Neural progenitor cell (in vitro differentiated cells): ENCODE measurements around the gene ARG2. TPM values are rescaled to one million over a fixed set of nuclear protein-coding genes. Genes with fewer than 3 reads are reported as not detected.

Source experiments
- DNase-seq: peaks from one replicate; pipeline ENCODE4 v3.0.0-alpha.2; 2016; ENCODE audit warnings: low spot score
- H2AFZ ChIP-seq: fragments of 200-600 bp; sonication (generic); replicated peaks from 2 replicates; pipeline ENCODE4 v1.6.1; 2016; ENCODE audit warnings: antibody characterized with exemption
- H3F3A ChIP-seq: fragments of 200-600 bp; sonication (generic); 2 replicates; pipeline ENCODE4 v1.6.1; 2016; ENCODE audit warnings: antibody characterized with exemption, low read depth
- H3K27ac ChIP-seq: fragments of 200-600 bp; sonication (generic); 2 replicates; pipeline ENCODE4 v1.5.1; 2016; ENCODE audit warnings: mild to moderate bottlenecking
- H3K27me3 ChIP-seq: fragments of 200-600 bp; sonication (generic); 2 replicates; pipeline ENCODE4 v1.6.1; 2016; ENCODE audit warnings: mild to moderate bottlenecking, moderate library complexity
- H3K36me3 ChIP-seq: fragments of 200-600 bp; sonication (generic); 2 replicates; pipeline ENCODE4 v1.5.1; 2016
- H3K4me1 ChIP-seq: fragments of 200-600 bp; sonication (generic); 2 replicates; pipeline ENCODE4 v1.6.1; 2016; ENCODE audit warnings: mixed run types
- H3K4me2 ChIP-seq: fragments of 200-600 bp; sonication (generic); 2 replicates; pipeline ENCODE4 v1.6.1; 2016
- H3K4me3 ChIP-seq: fragments of 200-600 bp; sonication (generic); 2 replicates; pipeline ENCODE4 v1.5.1; 2016
- H3K79me2 ChIP-seq: fragments of 200-600 bp; sonication (generic); 2 replicates; pipeline ENCODE4 v1.6.1; 2016; ENCODE audit warnings: low read depth
- H3K9ac ChIP-seq: fragments of 200-600 bp; sonication (generic); 2 replicates; pipeline ENCODE4 v1.6.1; 2016
- H3K9me3 ChIP-seq: fragments of 200-600 bp; sonication (generic); 2 replicates; pipeline ENCODE4 v1.5.1; 2016; ENCODE audit warnings: low read depth
- H4K20me1 ChIP-seq: fragments of 200-600 bp; sonication (generic); 2 replicates; pipeline ENCODE4 v1.6.1; 2016; ENCODE audit warnings: low read depth
- H3K27ac Mint-ChIP-seq: 3 replicates; pipeline ENCODE4 v1.8.0; 2021; ENCODE audit warnings: mixed read lengths
- H3K27me3 Mint-ChIP-seq: 2 replicates; pipeline ENCODE4 v1.8.0; 2022; ENCODE audit warnings: low read depth, mild to moderate bottlenecking, inconsistent platforms, moderate library complexity, mixed read lengths; ENCODE audit not compliant: insufficient read depth
- H3K36me3 Mint-ChIP-seq: 3 replicates; pipeline ENCODE4 v1.8.0; 2021; ENCODE audit warnings: mixed read lengths
- H3K4me1 Mint-ChIP-seq: 3 replicates; pipeline ENCODE4 v1.8.0; 2021; ENCODE audit warnings: mixed read lengths
- H3K4me3 Mint-ChIP-seq: 3 replicates; pipeline ENCODE4 v1.8.0; 2021; ENCODE audit warnings: mild to moderate bottlenecking, moderate library complexity, mixed read lengths
- H3K9me3 Mint-ChIP-seq: 3 replicates; pipeline ENCODE4 v1.8.0; 2020; ENCODE audit warnings: mixed read lengths
- CTCF ChIP-seq: fragments of 200-600 bp; sonication (generic); IDR thresholded peaks from 2 replicates; pipeline ENCODE4 v1.5.1; 2017; ENCODE audit warnings: antibody characterized with exemption, mild to moderate bottlenecking
- EZH2 ChIP-seq: fragments of 200-600 bp; sonication (generic); IDR thresholded peaks from 2 replicates; pipeline ENCODE4 v1.6.1; 2017; ENCODE audit warnings: antibody characterized with exemption, mild to moderate bottlenecking, moderate library complexity
- EZH2phosphoT487 ChIP-seq: fragments of 200-600 bp; sonication (generic); IDR thresholded peaks from 2 replicates; pipeline ENCODE4 v1.6.1; 2017; ENCODE audit warnings: antibody characterized with exemption
- total RNA-seq: library from RNA; depleted of rRNA; stranded (reverse); fragments of >200 nt; gene quantifications from 2 replicates; pipeline ENCODE4 v1.2.3, GENCODE V29; 2015; ENCODE audit warnings: low replicate concordance

Gene ARG2
- total RNA-seq, 1 donor from 2014 or later, result 92.4 TPM

- peak overlapping the region; percentile 53 for H3K27ac Mint-ChIP-seq
- Histone ChIP-seq H3K79me2 (no peaks in the 10 kb centered on the region), H3F3A (no peaks in the 10 kb centered on the region), H2AFZ (no peak overlapping the region), H3K4me1 (no peaks in the 10 kb centered on the region), H3K4me3 (no peak overlapping the region), H3K27ac (no peak overlapping the region), H3K9me3 (no peaks in the 10 kb centered on the region), H3K9ac (no peak overlapping the region), H3K36me3 (no peaks in the 10 kb centered on the region), H3K4me2 (no peak overlapping the region), H3K27me3 (no peaks in the 10 kb centered on the region), H4K20me1 (no peaks in the 10 kb centered on the region)
- no peaks in the 10 kb centered on the region for H3K9me3 Mint-ChIP-seq
- peaks cover 2% of the 10 kb centered on the region for H3K27me3 Mint-ChIP-seq
- TF ChIP-seq CTCF, result no peak
- TF ChIP-seq EZH2, result no peak
- no peak for TF ChIP-seq EZH2phosphoT487
- no peaks in the 10 kb centered on the region for H3K36me3 Mint-ChIP-seq
- no peak for DNase-seq
- H3K4me3 Mint-ChIP-seq, result no peak overlapping the region
- no peaks in the 10 kb centered on the region for H3K4me1 Mint-ChIP-seq
Observed at GRCh38 chr14:67579040-67579439, 40.7 kb upstream of the ARG2 start.

DNA sequence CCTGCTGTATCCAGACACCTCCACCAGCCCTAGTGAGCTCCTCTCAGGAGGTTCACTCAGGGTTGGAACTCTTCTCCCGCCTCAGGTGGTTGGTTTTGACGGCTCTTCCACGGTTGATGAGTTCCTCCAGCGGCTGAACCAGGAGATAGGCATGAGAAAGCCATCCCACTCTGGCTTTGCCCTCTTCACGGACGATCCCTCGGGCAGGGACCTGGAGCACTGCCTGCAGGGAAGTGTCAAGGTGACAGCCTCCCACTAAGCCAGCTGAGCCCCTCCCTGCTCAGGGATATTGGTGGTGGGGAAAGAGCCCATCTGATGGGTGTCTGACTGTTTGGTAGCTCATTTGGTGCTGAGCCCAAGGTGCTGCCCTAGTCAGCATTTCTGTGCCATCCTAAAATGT, 40.1 kb upstream of the ARG2 start:
- no peak overlapping the region for H3K4me3 ChIP-seq
- no peaks in the 10 kb centered on the region for H3K27me3 ChIP-seq
- H3K27me3 Mint-ChIP-seq, result peaks cover 2% of the 10 kb centered on the region
- no peak for DNase-seq
- H3K36me3 ChIP-seq, result no peaks in the 10 kb centered on the region
- H3K9me3 ChIP-seq, result no peaks in the 10 kb centered on the region
- H3K9me3 Mint-ChIP-seq, result no peaks in the 10 kb centered on the region
- H3K4me3 Mint-ChIP-seq, result no peak overlapping the region
- H3K4me1 ChIP-seq, result no peaks in the 10 kb centered on the region
- no peaks in the 10 kb centered on the region for H3K36me3 Mint-ChIP-seq
- H3K4me1 Mint-ChIP-seq, result no peaks in the 10 kb centered on the region
- TF ChIP-seq EZH2phosphoT487, result no peak
- no peak for TF ChIP-seq EZH2
- no peak for TF ChIP-seq CTCF
- no peaks in the 10 kb centered on the region for H3F3A ChIP-seq
- no peaks in the 10 kb centered on the region for H3K79me2 ChIP-seq
- no peak overlapping the region for H3K27ac Mint-ChIP-seq
- no peak overlapping the region for H3K27ac ChIP-seq
- H3K4me2 ChIP-seq, result no peak overlapping the region
- H4K20me1 ChIP-seq, result no peaks in the 10 kb centered on the region
- no peak overlapping the region for H3K9ac ChIP-seq
- H2AFZ ChIP-seq, result no peak overlapping the region

DNA sequence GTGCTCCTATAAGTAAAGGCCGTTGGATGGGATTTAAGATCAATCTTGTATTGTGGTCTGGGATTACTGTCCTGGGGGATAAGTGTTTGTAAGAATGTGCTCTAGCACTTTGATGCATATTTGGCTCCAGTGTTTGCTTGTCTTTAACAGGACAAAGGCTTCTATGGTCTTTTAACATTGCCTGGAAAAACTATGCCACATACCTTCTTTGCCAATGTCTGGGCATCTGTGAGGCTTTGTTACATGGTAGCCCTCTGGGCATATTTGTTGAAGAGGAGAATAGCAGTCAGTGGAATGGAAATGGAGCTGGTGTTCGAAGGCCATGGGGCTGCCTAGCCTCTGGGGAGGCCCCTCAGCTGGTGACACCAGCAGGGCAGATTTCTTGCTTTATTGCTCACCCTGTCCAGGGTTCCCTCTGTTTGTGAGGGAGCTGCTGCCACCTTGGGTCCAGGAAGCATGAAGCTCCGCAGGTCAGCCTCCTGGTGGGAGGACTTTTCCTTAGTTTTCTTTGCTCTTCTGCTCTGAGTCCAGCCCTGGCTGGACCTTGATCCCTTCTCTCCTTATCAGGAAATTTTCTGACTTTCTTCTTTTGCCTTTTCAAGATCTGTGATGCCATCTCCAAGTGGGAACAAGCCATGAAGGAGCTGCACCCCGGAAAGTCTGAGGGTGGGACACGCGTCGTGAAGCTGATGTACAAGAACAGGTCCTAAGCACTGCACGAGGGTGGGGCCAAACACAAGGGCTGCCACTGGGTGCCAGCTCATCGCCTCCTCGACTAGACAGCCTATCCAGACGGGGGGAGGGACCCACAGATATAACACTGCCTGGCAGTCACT, 39.2 kb upstream of the ARG2 start:
- peaks cover 3% of the 10 kb centered on the region for H3K27me3 Mint-ChIP-seq
- H3K4me1 ChIP-seq, result no peaks in the 10 kb centered on the region
- H3K27ac ChIP-seq, result no peak overlapping the region
- no peaks in the 10 kb centered on the region for H3F3A ChIP-seq
- H4K20me1 ChIP-seq, result no peaks in the 10 kb centered on the region
- no peaks in the 10 kb centered on the region for H3K9me3 Mint-ChIP-seq
- no peak overlapping the region for H3K9ac ChIP-seq
- H3K4me2 ChIP-seq, result no peak overlapping the region
- no peaks in the 10 kb centered on the region for H3K79me2 ChIP-seq
- H2AFZ ChIP-seq, result no peak overlapping the region
- H3K4me1 Mint-ChIP-seq, result no peaks in the 10 kb centered on the region
- no peak for TF ChIP-seq EZH2
- no peak for TF ChIP-seq EZH2phosphoT487
- no peak for TF ChIP-seq CTCF
- H3K9me3 ChIP-seq, result no peaks in the 10 kb centered on the region
- no peak overlapping the region for H3K4me3 ChIP-seq
- H3K36me3 Mint-ChIP-seq, result no peaks in the 10 kb centered on the region
- DNase-seq, result no peak
- H3K27ac Mint-ChIP-seq, result no peak overlapping the region
- H3K36me3 ChIP-seq, result no peaks in the 10 kb centered on the region
- no peak overlapping the region for H3K4me3 Mint-ChIP-seq
- no peaks in the 10 kb centered on the region for H3K27me3 ChIP-seq
